HT-29 (cell line): ENCODE measurements around the gene TEX30. TPM values are rescaled to one million over a fixed set of nuclear protein-coding genes. Genes with fewer than 3 reads are reported as not detected.

ENCODE experiments used
- total RNA-seq: library from RNA; depleted of rRNA; stranded (reverse); fragments of >200 nt; shearing (Covaris generic); gene quantifications from 2 replicates; pipeline ENCODE4 v1.2.3, GENCODE V29; 2014; rRNA removed

Gene TEX30
- total RNA-seq, 1 experiment from 2014 or later, result 19.4 TPM

Other genes starting within 250 kb of the TEX30 start
- gene TPP2, start 176.8 kb downstream of the TEX30 start, total RNA-seq, result 19.5 and 23.5 TPM in 2 replicates
- gene METTL21C, start 78.7 kb downstream of the TEX30 start, total RNA-seq, result not detected in 2 replicates
- 0.99 and 1.2 TPM in 2 replicates for gene POGLUT2, start 25.2 kb upstream of the TEX30 start, total RNA-seq
- 1.4 and 2.3 TPM in 2 replicates for gene BIVM, start 25.3 kb upstream of the TEX30 start, total RNA-seq
- 33.1 and 33.8 TPM in 2 replicates for gene ERCC5, start 72.2 kb upstream of the TEX30 start, total RNA-seq